B cell (primary cell): ENCODE data around the gene EMILIN3. TPM values are rescaled to one million over a fixed set of nuclear protein-coding genes. Genes with fewer than 3 reads are reported as not detected.

Experiments used
- ATAC-seq: fragments of 200-7000 bp; cut with Tn5 transposase; one replicate; pipeline ENCODE4 v1.10.0; 2021; ENCODE audit warnings: low read depth, mild to moderate bottlenecking, moderate number of reproducible peaks, moderate library complexity
- CTCF ChIA-PET: fragments of 350-600 bp; sonication (Branson Sonifier 250); formaldehyde crosslinking; loops from one replicate; lab custom pipeline; 2021; ENCODE audit warnings: antibody characterized with exemption, inconsistent platforms; lab: Charles Lee
- POLR2A ChIA-PET: fragments of 350-600 bp; sonication (Branson Sonifier 250); formaldehyde crosslinking; loops from one replicate; lab custom pipeline; 2021; ENCODE audit warnings: antibody characterized with exemption; lab: Charles Lee
- DNase-seq: peaks from one replicate; pipeline ENCODE4 v3.0.0; 2013
- H2AFZ ChIP-seq: 2 replicates; pipeline ENCODE4 v1.6.1; 2012; ENCODE audit warnings: mild to moderate bottlenecking, low read depth, low read length; ENCODE audit not compliant: insufficient read depth, poor library complexity, severe bottlenecking
- H3K27ac ChIP-seq, 2 donors: 1 replicate in 1 of 2; 2 replicates in 1 of 2; pipeline ENCODE4 v1.5.1; 2012 to 2013; ENCODE audit warnings: low read length in 2 of 2, mild to moderate bottlenecking in 2 of 2, moderate library complexity in 1 of 2
- H3K27me3 ChIP-seq, 4 experiments: fragments of 200-600 bp in 1 of 4; sonication (generic) in 1 of 4; replicated peaks in 1 of 4; 1 replicate in 2 of 4; 2 replicates in 2 of 4; pipeline versions ENCODE4 v1.6.1 to v1.7.0; 2013 to 2016; ENCODE audit warnings: low read length in 3 of 4, mild to moderate bottlenecking in 2 of 4, mixed read lengths in 1 of 4, moderate library complexity in 1 of 4; ENCODE audit not compliant: insufficient read depth in 4 of 4, control insufficient read depth in 3 of 4; ENCODE audit errors: control extremely low read depth in 1 of 4
- H3K36me3 ChIP-seq, 2 experiments: replicated peaks in 1 of 2; 1 replicate in 1 of 2; 2 replicates in 1 of 2; pipeline versions ENCODE4 v1.6.1 to v1.7.1; 2013; ENCODE audit warnings: low read length in 1 of 2; ENCODE audit not compliant: insufficient read depth in 2 of 2, control insufficient read depth in 1 of 2; ENCODE audit errors: control extremely low read depth in 1 of 2, extremely low read depth in 1 of 2
- H3K4me1 ChIP-seq, 2 donors: fragments of 200-600 bp in 1 of 2; sonication (generic) in 1 of 2; 1 replicate in 1 of 2; 2 replicates in 1 of 2; pipeline versions ENCODE4 v1.5.1 to v1.6.1; 2013 to 2017; ENCODE audit warnings: low read length in 2 of 2; ENCODE audit not compliant: control insufficient read depth in 2 of 2, insufficient read depth in 2 of 2
- H3K4me2 ChIP-seq: replicated peaks from 2 replicates; pipeline ENCODE3; 2012; ENCODE audit warnings: mild to moderate bottlenecking, low read depth, low read length; ENCODE audit not compliant: poor library complexity, severe bottlenecking
- H3K4me3 ChIP-seq, 5 experiments: fragments of 200-600 bp in 1 of 5; sonication (generic) in 1 of 5; 1 replicate in 3 of 5; 2 replicates in 2 of 5; pipeline versions ENCODE4 v1.5.1 to v1.7.0; 2011 to 2016; ENCODE audit warnings: low read length in 4 of 5, mild to moderate bottlenecking in 4 of 5, low read depth in 2 of 5, control low read depth in 1 of 5, moderate library complexity in 1 of 5; ENCODE audit not compliant: insufficient read depth in 1 of 5; ENCODE audit errors: control extremely low read depth in 1 of 5, extremely low read depth in 1 of 5
- H3K79me2 ChIP-seq: fragments of 200-600 bp; sonication (generic); one replicate; pipeline ENCODE4 v1.6.0; 2016; ENCODE audit warnings: low read length; ENCODE audit not compliant: control insufficient read depth, insufficient read depth
- H3K9ac ChIP-seq: fragments of 200-600 bp; sonication (generic); 2 replicates; pipeline ENCODE4 v1.6.1; 2017; ENCODE audit warnings: mild to moderate bottlenecking, low read length, moderate library complexity
- H3K9me3 ChIP-seq, 3 donors: one replicate each; pipeline versions ENCODE4 v1.6.1 to v1.7.1; 2013; ENCODE audit warnings: low read length in 2 of 3; ENCODE audit not compliant: control insufficient read depth in 2 of 3, insufficient read depth in 1 of 3; ENCODE audit errors: control extremely low read depth in 1 of 3
- H4K20me1 ChIP-seq: 2 replicates; pipeline ENCODE4 v1.6.0; 2012; ENCODE audit warnings: mild to moderate bottlenecking, low read length; ENCODE audit not compliant: insufficient read depth, control insufficient read depth, poor library complexity, severe bottlenecking
- H3K27ac Mint-ChIP-seq: one replicate; pipeline ENCODE4 v1.8.0; 2021; ENCODE audit warnings: mixed read lengths
- H3K27me3 Mint-ChIP-seq: one replicate; pipeline ENCODE4 v1.8.0; 2021; ENCODE audit warnings: mixed read lengths
- H3K4me1 Mint-ChIP-seq: one replicate; pipeline ENCODE4 v1.8.0; 2021; ENCODE audit warnings: mixed read lengths
- H3K4me3 Mint-ChIP-seq: one replicate; pipeline ENCODE4 v1.8.0; 2021; ENCODE audit warnings: mixed read lengths
- H3K9me3 Mint-ChIP-seq: one replicate; pipeline ENCODE4 v1.8.0; 2022; ENCODE audit warnings: mixed read lengths; ENCODE audit not compliant: insufficient read depth
- EZH2 ChIP-seq: IDR thresholded peaks from 2 replicates; pipeline ENCODE4 v1.6.1; 2012; ENCODE audit warnings: borderline replicate concordance, low read depth, mild to moderate bottlenecking, moderate library complexity, low read length; ENCODE audit not compliant: insufficient read depth, poor library complexity, severe bottlenecking
- WGBS: methylation state at CpG from one replicate; pipeline ENCODE4 v1.1.5; 2013; ENCODE audit warnings: missing lambda C conversion rate; ENCODE audit not compliant: insufficient coverage; 5-methylcytosine and 5-hydroxymethylcytosine counted together
- intact Hi-C: fragments of 100-400 bp; cut with micrococcal nuclease; formaldehyde crosslinking; loops from one replicate; pipeline ENCODE4 v1.10.0; 2022
- polyA plus RNA-seq: library from polyadenylated mRNA; depleted of rRNA; stranded (reverse); fragments of >200 nt; gene quantifications from 2 replicates; pipeline ENCODE4 v1.2.3, GENCODE V29; 2012
- total RNA-seq, 2 donors: library from RNA; stranded (reverse); fragments of 120-200 nt in 1 of 2; gene quantifications; 1 replicate in 1 of 2; 2 replicates in 1 of 2; pipeline versions ENCODE4 v1.2.3 to v1.2.4, GENCODE V29; 2013 to 2022
- TF ChIP-seq, protein P1 (sequence below): fragments of 200-600 bp; IDR thresholded peaks from one replicate; pipeline ENCODE4 v1.8.0; 2022; ENCODE audit warnings: antibody characterized with exemption, mild to moderate bottlenecking

The EMILIN3 gene
- total and polyA plus RNA-seq, 2 donors (not counting 1 experiment from before 2014, with no cell fraction given): not detected

DNA sequence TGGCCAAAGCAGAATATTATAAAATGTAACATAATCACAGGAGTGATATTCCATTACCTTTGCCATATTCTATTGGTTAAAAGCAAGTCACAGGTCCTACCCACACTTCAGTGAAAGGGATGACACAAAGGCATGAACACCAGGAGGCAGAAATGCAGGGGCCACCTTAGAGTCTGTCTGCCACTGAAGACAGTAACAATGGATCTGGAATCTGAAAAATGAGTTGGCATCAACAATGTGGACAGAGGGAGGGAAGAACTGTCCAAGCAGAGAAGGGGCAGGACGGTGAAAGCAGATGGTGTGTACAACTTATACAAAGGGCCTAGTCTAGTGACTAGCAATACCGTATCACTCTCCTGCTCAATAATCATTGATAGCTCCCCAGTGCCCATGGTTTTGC, 32.6 kb downstream of the EMILIN3 start:
- H3K4me2 ChIP-seq: no peak overlapping the region
- no peak overlapping the region for H3K27ac ChIP-seq
- no peak for ATAC-seq
- no peaks in the 10 kb centered on the region for H4K20me1 ChIP-seq
- peaks cover 14% of the 10 kb centered on the region for H3K27me3 Mint-ChIP-seq
- no peak overlapping the region for H3K27ac Mint-ChIP-seq
- H3K27me3 ChIP-seq: peaks cover 0 to 14% (median 2%) of the 10 kb centered on the region in 4 experiments
- no peaks in the 10 kb centered on the region for H3K36me3 ChIP-seq
- POLR2A ChIA-PET: no interaction called here
- H3K4me1 ChIP-seq: peaks cover 12 to 13% of the 10 kb centered on the region in 2 donors
- DNase-seq: no peak
- no peak overlapping the region for H3K4me3 Mint-ChIP-seq
- H3K9me3 ChIP-seq: no peaks in the 10 kb centered on the region
- no peak overlapping the region for H2AFZ ChIP-seq
- peaks cover 10% of the 10 kb centered on the region for H3K4me1 Mint-ChIP-seq
- H3K79me2 ChIP-seq: no peaks in the 10 kb centered on the region
- WGBS: 71% methylated on average over 1 of the region's 2 CpGs
- no peak for TF ChIP-seq EZH2
- TF ChIP-seq, protein P1, sequence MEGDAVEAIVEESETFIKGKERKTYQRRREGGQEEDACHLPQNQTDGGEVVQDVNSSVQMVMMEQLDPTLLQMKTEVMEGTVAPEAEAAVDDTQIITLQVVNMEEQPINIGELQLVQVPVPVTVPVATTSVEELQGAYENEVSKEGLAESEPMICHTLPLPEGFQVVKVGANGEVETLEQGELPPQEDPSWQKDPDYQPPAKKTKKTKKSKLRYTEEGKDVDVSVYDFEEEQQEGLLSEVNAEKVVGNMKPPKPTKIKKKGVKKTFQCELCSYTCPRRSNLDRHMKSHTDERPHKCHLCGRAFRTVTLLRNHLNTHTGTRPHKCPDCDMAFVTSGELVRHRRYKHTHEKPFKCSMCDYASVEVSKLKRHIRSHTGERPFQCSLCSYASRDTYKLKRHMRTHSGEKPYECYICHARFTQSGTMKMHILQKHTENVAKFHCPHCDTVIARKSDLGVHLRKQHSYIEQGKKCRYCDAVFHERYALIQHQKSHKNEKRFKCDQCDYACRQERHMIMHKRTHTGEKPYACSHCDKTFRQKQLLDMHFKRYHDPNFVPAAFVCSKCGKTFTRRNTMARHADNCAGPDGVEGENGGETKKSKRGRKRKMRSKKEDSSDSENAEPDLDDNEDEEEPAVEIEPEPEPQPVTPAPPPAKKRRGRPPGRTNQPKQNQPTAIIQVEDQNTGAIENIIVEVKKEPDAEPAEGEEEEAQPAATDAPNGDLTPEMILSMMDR: no peak
- H3K9ac ChIP-seq: no peak overlapping the region
- H3K4me3 ChIP-seq: no peak overlapping the region
- intact Hi-C loops: no loop called here
- CTCF ChIA-PET: interaction anchor here (1.0 to 1.2 kb wide), 2 partner anchors 161 to 199 kb away, joined by 3 to 6 read pairs; no protein-coding TSS in a partner anchor
- no peaks in the 10 kb centered on the region for H3K9me3 Mint-ChIP-seq

DNA sequence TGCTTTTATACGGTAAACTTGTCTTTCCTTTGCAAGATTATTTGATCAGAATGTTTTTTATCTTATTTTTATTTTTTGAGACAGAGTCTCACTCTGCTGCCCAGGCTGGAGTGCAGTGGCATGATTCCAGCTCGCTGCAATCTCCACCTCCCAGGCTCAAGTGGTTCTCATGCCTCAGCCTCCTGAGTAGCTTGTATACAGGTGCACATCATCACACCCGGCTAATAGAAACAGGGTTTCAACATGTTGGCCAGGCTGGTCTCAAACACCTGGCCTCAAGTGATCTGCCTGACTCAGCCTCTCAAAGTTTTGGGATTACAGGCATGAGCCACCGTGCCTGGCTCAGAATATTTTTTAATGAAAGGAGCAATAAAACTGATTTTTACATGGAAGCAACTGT, 34.9 kb downstream of the EMILIN3 start:
- no peak overlapping the region for H3K4me3 ChIP-seq
- CTCF ChIA-PET: no interaction called here

More for the DNA sequence above, 34.9 kb downstream of the EMILIN3 start:
- Mint-ChIP-seq H3K4me1 (peaks cover 13% of the 10 kb centered on the region), H3K4me3 (no peak overlapping the region), H3K27me3 (peaks cover 9% of the 10 kb centered on the region), H3K27ac (no peak overlapping the region), H3K9me3 (no peaks in the 10 kb centered on the region)
- intact Hi-C loops: no loop called here
- 97% methylated on average over 3 of the region's 4 CpGs for WGBS
- TF ChIP-seq EZH2: no peak
- TF ChIP-seq, protein P1: no peak
- H3K4me2 ChIP-seq: no peak overlapping the region
- no peak overlapping the region for H3K27ac ChIP-seq
- no peak overlapping the region for H3K9ac ChIP-seq
- no peaks in the 10 kb centered on the region for H3K36me3 ChIP-seq
- H3K4me1 ChIP-seq: peaks cover 12 to 13% of the 10 kb centered on the region in 2 donors
- H3K27me3 ChIP-seq: peaks cover 0 to 13% (median 2%) of the 10 kb centered on the region in 4 experiments
- DNase-seq: no peak
- no peaks in the 10 kb centered on the region for H3K9me3 ChIP-seq
- no peaks in the 10 kb centered on the region for H3K79me2 ChIP-seq
- no peaks in the 10 kb centered on the region for H4K20me1 ChIP-seq
- POLR2A ChIA-PET: no interaction called here
- H2AFZ ChIP-seq: no peak overlapping the region
- no peak for ATAC-seq
